SKM-1 treated with dmso at 0.1 percent for 144 hours (cell line): Measurements from ENCODE around the gene WDR45B.

Source experiments
- DNase-seq: peaks from one replicate; lab custom pipeline; 2025; ENCODE audit not compliant: unreplicated experiment; lab: John Stamatoyannopoulos, UW

WDR45B gene

DNA sequence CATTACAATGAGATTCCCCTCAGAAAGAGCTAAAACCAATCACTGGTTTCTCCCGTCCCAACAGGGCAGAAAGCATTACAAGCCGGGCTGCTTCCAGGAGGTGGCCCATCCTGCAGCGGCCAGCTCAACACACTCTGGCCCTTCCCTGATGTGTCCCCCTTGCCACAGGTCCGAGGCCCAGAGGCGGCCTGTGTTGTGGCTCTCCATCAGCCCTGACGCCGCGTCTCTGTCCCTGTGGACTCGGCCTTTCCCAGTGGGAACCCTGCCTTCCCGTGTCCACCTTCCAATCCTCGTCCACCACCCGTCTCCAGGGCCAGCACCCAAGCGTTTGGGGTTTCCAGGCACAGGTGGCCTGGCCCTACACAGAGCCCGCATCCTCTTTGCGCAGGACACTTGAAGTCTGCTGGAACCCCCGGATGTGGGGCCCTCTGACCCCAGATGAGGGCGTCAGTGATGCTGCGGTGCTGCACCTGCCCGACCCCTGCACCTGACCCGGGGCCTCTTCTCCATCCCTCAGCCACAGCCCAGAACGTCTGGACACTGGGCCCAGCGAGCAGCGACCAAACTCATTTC, 29.2 kb upstream of the WDR45B start:
- DNase-seq: no peak

GRCh38 chr17:82675476-82676245, 27.4 kb upstream of the WDR45B start:
- DNase-seq: no peak

GRCh38 chr17:82674656-82675475, 26.6 kb upstream of the WDR45B start:
- no peak for DNase-seq

GRCh38 chr17:82670661-82671450, 22.6 kb upstream of the WDR45B start:
- DNase-seq: no peak

GRCh38 chr17:82668631-82669099, 20.4 kb upstream of the WDR45B start:
- DNase-seq: no peak

DNA sequence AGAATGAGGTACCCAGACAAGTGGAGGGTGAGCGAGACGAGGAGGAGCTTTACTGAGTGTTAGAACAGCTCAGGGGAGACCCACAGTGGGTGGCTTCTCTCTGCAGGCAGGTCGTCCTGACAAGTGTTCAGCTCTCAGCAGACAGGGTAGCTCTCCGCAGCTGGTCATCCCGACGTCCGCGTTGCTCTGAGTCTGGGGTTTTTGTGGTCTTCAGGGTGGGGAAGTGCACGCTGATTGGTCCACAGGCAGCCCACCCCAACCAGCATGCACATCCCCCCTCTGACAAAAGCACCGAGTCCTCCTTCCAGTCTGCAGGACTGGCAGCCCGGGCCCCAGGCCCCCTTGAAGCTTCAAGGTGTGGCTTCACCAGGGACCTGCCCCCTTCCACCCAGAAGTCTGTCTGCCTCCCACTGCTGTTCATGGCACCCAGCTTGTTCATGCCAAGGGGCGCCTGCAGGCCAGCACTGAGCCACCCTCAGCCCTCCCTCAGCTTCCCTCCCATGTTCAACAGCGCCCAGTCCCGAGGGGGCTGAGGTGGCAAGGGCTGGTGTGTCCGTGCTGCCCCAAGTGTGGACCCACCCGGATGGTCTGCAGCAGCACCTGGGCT, 19.9 kb upstream of the WDR45B start:
- DNase-seq: no peak

DNA sequence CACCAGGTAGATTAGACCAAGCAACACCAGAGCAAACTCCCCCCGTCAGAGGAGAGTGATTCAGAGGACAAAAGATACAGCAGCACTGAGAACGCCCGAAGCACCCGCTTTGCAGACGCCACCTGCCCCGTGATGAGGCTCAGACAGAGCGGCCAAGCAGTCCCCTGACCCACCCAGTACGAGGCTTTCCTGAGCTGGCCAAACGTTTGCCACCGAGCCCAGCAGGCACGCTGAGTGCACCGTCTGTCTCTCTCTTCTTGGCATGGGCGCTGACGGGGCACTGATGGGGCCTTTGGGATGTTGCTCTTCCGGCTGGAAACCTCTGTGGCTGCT, 19.4 kb upstream of the WDR45B start:
- no peak for DNase-seq

GRCh38 chr17:82666931-82667667, 18.9 kb upstream of the WDR45B start:
- DNase-seq: no peak

DNA sequence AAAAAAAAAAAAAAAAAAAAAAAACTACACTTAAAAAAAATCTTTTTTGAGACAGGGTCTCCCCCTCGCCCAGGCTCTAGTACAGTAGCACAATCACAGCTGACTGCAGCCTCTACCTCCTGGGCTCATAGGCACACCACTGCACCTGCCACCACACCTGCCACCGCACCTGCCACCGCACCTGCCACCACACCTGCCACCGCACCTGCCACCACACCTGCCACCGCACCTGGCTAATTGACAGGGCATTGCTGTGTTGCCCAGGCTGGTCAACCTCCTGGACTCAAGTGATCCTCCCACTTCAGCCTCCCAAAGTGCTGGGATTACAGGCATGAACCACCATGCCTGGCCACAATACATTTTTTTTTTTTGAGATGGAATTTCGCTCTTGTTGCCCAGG, 17.6 kb upstream of the WDR45B start:
- DNase-seq: no peak

DNA sequence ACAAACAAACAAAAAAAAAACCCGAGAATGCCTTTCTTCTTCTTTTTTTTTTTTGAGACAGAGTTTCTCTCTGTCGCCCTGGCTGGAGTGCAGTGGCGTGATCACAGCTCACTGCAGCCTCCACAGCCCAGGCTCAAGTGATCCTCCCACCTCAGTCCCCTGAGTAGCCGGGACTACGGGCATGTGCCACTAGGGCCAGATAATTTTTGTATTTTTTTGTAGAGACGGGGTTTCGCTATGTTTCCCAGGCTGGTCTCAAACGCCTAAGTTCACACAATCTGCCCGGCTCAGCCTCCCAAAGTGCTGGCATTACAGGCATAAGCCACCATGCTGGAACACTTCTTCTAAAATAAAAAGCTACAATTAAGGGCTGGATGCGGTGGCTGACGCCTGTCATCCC, 17.0 kb upstream of the WDR45B start:
- DNase-seq: no peak

- DNase-seq: no peak
Observed at GRCh38 chr17:82664701-82665182, 16.5 kb upstream of the WDR45B start.

- DNase-seq: no peak
Observed at GRCh38 chr17:82664276-82664575, 16.0 kb upstream of the WDR45B start.

DNA sequence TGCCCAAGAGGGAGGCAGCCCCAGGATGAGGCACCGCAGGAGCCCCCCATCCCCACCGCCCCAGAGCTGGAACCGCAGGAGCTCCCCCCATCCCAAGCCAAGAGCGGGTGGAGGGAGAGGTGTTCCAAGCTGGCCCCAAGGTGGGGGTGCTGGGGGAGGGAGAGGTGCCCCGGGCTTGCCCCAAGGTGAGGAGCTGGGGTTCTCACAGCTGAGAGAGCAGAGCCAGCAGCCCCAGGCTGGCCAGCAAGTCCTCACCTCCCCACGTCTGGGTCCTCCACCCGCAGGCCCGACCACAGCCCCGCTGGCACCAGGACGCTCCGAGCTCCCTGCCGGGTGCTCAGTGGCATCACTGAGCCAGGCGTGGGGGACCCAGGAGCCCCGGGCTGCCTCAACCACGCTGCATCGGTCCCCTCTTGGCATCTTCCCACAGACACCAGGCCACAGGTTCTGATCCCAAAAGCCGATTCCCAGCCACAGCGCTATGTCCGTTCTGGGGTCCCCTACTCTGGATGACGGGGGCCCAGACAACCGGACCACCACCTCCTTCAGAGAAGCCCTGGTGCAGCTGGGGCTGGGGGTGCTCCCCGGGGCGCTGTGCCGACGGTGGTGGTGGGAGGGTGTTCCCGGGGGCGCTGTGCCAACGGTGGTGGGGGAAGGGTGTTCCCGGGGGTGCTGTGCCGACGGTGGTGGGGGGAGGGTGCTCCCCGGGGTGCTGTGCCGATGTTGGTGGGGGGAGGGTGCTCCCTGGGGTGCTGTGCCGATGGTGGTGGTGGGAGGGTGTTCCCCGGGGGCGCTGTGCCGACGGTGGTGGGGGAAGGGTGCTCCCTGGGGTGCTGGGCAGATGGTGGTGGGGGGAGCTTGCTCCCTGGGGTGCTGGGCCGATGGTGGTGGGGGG, 15.4 kb upstream of the WDR45B start:
- no peak for DNase-seq

DNA sequence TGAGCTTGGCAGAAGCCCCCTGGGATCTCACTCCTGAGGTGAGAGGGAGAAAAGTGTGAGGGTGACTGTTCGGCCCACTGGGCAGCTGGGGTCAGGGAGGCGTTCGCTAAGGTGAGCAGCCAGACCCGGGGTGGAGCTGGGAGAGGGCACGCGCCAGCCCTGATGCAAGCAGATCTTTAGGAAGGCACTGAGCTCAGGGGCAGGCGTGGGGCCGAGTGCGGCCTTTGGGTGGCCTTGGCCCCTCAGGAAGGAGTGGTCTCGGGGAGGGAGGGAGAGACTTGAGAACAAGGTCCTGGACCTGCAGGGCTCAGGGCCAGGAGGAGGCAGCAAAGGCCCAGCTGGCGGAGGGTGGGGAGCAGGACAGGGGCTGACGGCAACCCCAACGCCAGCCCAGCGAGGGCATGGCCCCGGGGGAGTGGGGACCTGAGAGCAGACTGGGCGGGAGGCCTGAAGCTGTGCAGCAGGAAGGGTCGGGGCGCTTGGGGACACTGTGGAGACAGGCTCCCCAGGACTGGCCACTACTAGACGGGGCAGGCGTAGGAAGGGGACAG, 14.5 kb upstream of the WDR45B start:
- DNase-seq: no peak

GRCh38 chr17:82661717-82662683, 13.8 kb upstream of the WDR45B start:
- DNase-seq: no peak

DNA sequence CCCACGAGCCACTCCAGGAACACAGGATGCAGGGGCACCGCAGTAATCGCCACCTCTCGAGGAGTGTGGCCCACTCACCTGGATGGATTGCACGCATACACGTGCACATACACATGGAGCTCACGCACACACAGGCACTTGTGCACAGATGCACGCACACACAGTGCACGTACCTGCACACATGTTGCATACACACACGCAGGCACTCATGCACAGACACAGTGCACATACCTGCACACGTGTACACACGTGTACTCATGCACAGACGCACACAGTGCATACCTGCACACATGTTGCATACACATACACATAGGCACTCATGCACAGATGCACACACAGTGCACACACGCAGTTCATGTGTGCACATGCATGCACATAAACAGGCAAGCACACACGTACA, 11.6 kb upstream of the WDR45B start:
- no peak for DNase-seq

DNA sequence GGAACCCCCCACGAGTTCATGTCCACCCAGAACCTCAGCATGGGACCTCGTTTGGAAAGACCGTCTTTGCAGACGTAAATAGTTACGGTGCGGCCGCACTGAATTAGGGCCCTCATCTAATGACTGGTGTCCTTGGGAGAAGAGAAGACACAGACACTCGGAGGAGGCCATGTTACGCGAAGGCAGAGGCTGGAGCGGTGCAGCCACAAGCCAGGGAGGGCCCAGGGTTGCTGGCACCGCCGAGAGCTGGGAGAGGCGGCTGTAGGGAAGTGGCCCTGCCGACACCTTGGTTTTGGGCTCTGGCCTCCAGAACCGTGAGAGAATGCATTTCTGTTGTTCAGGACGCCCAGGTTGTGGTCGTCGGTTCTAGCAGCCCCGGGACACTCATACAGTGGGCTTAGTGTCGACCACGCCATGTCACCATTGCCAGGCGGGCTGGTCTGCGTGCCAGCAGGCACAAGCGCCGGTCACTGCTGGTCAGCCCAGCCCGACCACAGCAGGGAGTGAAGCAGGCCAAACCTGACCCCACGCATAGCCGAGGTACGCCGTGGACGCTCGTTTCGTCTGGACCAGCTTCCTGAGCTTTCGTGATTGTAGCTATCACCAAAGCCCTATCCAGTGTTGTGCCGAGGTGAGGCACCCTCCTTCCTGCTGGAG, 10.7 kb upstream of the WDR45B start:
- DNase-seq: no peak
